DND-41 (cell line): Measurements from ENCODE around the gene GMPPA.

Source experiments
- ATAC-seq: fragments of 200-7000 bp; cut with Tn5 transposase; 3 replicates; pipeline ENCODE4 v1.9.1; 2021; ENCODE audit warnings: low read depth; ENCODE audit not compliant: insufficient read depth
- DNase-seq: peaks from one replicate; pipeline ENCODE4 v3.0.0-alpha.2; 2020
- H2AFZ ChIP-seq: 2 replicates; pipeline ENCODE4 v1.6.0; 2012; ENCODE audit warnings: low read depth, low read length
- H3K27ac ChIP-seq: 2 replicates; pipeline ENCODE4 v1.5.1; 2012; ENCODE audit warnings: low read length, inconsistent platforms
- H3K27me3 ChIP-seq: fragments of 200-600 bp; sonication (generic); 2 replicates; pipeline ENCODE4 v1.6.0; 2012; ENCODE audit warnings: low read length, mild to moderate bottlenecking, inconsistent platforms; ENCODE audit not compliant: insufficient read depth, poor library complexity
- H3K36me3 ChIP-seq: 2 replicates; pipeline ENCODE4 v1.5.1; 2012; ENCODE audit warnings: low read length, inconsistent platforms; ENCODE audit not compliant: insufficient read depth
- H3K4me1 ChIP-seq: 2 replicates; pipeline ENCODE4 v1.5.1; 2012; ENCODE audit warnings: mild to moderate bottlenecking, low read length; ENCODE audit not compliant: insufficient read depth
- H3K4me2 ChIP-seq: 2 replicates; pipeline ENCODE4 v1.6.0; 2012; ENCODE audit warnings: mild to moderate bottlenecking, moderate library complexity, low read length, inconsistent platforms; ENCODE audit not compliant: insufficient read depth
- H3K4me3 ChIP-seq, 2 experiments: fragments of 200-600 bp in 1 of 2; shearing (Covaris generic) in 1 of 2; 2 replicates each; pipeline ENCODE4 v1.5.1; 2012 to 2016; ENCODE audit warnings: inconsistent platforms in 2 of 2, low read length in 2 of 2, mild to moderate bottlenecking in 2 of 2, low read depth in 1 of 2, moderate library complexity in 1 of 2
- H3K79me2 ChIP-seq: 2 replicates; pipeline ENCODE4 v1.6.0; 2012; ENCODE audit warnings: low read length, inconsistent platforms; ENCODE audit not compliant: insufficient read depth
- H3K9ac ChIP-seq: 2 replicates; pipeline ENCODE4 v1.6.0; 2012; ENCODE audit warnings: low read depth, mild to moderate bottlenecking, inconsistent platforms, low read length, moderate library complexity
- H3K9me3 ChIP-seq: 2 replicates; pipeline ENCODE4 v1.5.1; 2012; ENCODE audit warnings: low read length, moderate library complexity, mild to moderate bottlenecking, inconsistent platforms; ENCODE audit not compliant: insufficient read depth, severe bottlenecking
- H4K20me1 ChIP-seq: 2 replicates; pipeline ENCODE4 v1.6.0; 2012; ENCODE audit warnings: low read length; ENCODE audit not compliant: insufficient read depth
- CTCF ChIP-seq: IDR thresholded peaks from 2 replicates; pipeline ENCODE4 v1.5.1; 2012; ENCODE audit warnings: borderline replicate concordance, low read length, moderate library complexity, mild to moderate bottlenecking; ENCODE audit not compliant: poor library complexity, severe bottlenecking; ENCODE audit errors: extremely low read depth
- EZH2 ChIP-seq: IDR thresholded peaks from 3 replicates; pipeline ENCODE4 v1.6.1; 2012; ENCODE audit warnings: borderline replicate concordance, low read depth, mild to moderate bottlenecking, moderate library complexity, low read length, inconsistent platforms; ENCODE audit not compliant: severe bottlenecking

GMPPA gene

GRCh38 chr2:219515874-219516629, 17.4 kb downstream of the GMPPA start:
- no peak overlapping the region for H3K9ac ChIP-seq
- no peaks in the 10 kb centered on the region for H3K79me2 ChIP-seq
- H2AFZ ChIP-seq: no peak overlapping the region
- no peak for DNase-seq
- no peaks in the 10 kb centered on the region for H3K9me3 ChIP-seq
- H3K4me2 ChIP-seq: no peak overlapping the region
- peaks cover 2% of the 10 kb centered on the region; the same call in 1 of the 2 replicates for H3K4me1 ChIP-seq
- no peak overlapping the region for H3K4me3 ChIP-seq
- no peaks in the 10 kb centered on the region for H3K36me3 ChIP-seq
- ATAC-seq: no peak
- H3K27ac ChIP-seq: no peak overlapping the region
- H3K27me3 ChIP-seq: peaks cover 56% of the 10 kb centered on the region
- H4K20me1 ChIP-seq: peaks cover 6% of the 10 kb centered on the region
- no peak for TF ChIP-seq EZH2
- TF ChIP-seq CTCF: no peak

DNA sequence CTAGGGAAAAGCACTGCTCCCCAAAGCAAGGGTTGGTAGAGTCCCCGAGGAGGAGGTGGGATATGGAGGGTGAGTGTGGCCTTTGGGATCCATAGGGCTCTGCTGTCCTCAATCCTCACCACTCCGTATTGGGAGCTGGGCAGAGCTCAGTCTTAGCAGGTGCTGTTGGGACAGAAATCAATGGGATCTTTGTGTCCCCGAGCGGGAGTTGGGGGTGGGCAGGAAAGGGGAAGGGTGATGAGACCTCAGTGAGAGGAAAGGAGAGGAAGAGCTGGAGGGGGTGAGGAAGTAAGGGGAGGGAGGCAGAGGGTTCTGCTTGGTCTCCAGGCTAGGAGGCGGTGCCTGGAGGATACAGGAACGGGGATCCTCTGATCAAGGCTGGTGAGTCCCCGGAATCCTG, 18.2 kb downstream of the GMPPA start:
- H3K9me3 ChIP-seq: no peaks in the 10 kb centered on the region
- H4K20me1 ChIP-seq: peaks cover 6% of the 10 kb centered on the region
- H3K27ac ChIP-seq: no peak overlapping the region
- no peaks in the 10 kb centered on the region for H3K36me3 ChIP-seq
- no peaks in the 10 kb centered on the region for H3K79me2 ChIP-seq
- ATAC-seq: no peak
- no peak overlapping the region for H3K4me3 ChIP-seq
- no peak overlapping the region for H3K9ac ChIP-seq
- peaks cover 8% of the 10 kb centered on the region for H3K4me1 ChIP-seq
- DNase-seq: no peak
- TF ChIP-seq CTCF (no peak), EZH2 (no peak)
- H3K27me3 ChIP-seq: peaks cover 62% of the 10 kb centered on the region
- H2AFZ ChIP-seq: no peak overlapping the region
- no peak overlapping the region for H3K4me2 ChIP-seq

GRCh38 chr2:219517954-219518778, 19.5 kb downstream of the GMPPA start:
- Histone ChIP-seq H3K9ac (no peak overlapping the region), H3K4me1 (peaks cover 8% of the 10 kb centered on the region), H3K4me2 (no peak overlapping the region), H3K79me2 (no peaks in the 10 kb centered on the region), H4K20me1 (peaks cover 5% of the 10 kb centered on the region), H3K4me3 (no peak overlapping the region), H3K27ac (no peak overlapping the region), H2AFZ (no peak overlapping the region), H3K36me3 (no peaks in the 10 kb centered on the region), H3K9me3 (no peaks in the 10 kb centered on the region), H3K27me3 (peaks cover 50% of the 10 kb centered on the region)
- ATAC-seq (no peak), DNase-seq (no peak)
- TF ChIP-seq CTCF: no peak
- no peak for TF ChIP-seq EZH2
